Caco-2 (cell line): ENCODE measurements around the gene NFASC. TPM values are rescaled to one million over a fixed set of nuclear protein-coding genes. Genes with fewer than 3 reads are reported as not detected.

Experiments used
- BruUV-seq: library from RNA; stranded (reverse); fragments of 400-500 nt; replicated peaks from 2 replicates; lab custom pipeline; 2021; lab: Mats Ljungman, UMichigan
- CTCF ChIA-PET: fragments of 300-600 bp; sonication (Branson Sonifier 250); formaldehyde crosslinking; loops from one replicate; lab custom pipeline; 2022; ENCODE audit warnings: antibody characterized with exemption; lab: Charles Lee
- POLR2A ChIA-PET: fragments of 300-600 bp; sonication (Branson Sonifier 250); formaldehyde crosslinking; loops from one replicate; lab custom pipeline; 2022; ENCODE audit warnings: antibody characterized with exemption; lab: Charles Lee
- DNase-seq, 2 experiments: peaks; one replicate each; pipeline versions ENCODE4 v3.0.0 to v3.0.0-alpha.2; 2020 to 2022
- H3K27me3 ChIP-seq: replicated peaks from 2 replicates; pipeline ENCODE4 v1.6.0; 2011; ENCODE audit warnings: low read length; ENCODE audit not compliant: control insufficient read depth, insufficient read depth
- H3K36me3 ChIP-seq: 2 replicates; pipeline ENCODE4 v1.5.1; 2011; ENCODE audit warnings: low read length; ENCODE audit not compliant: control insufficient read depth, insufficient read depth
- H3K4me1 ChIP-seq: fragments of 250-450 bp; sonication (Bioruptor Pico); 2 replicates; pipeline ENCODE4 v1.5.1; 2020; ENCODE audit warnings: mild to moderate bottlenecking
- H3K4me3 ChIP-seq: 2 replicates; pipeline ENCODE4 v1.5.1; 2011; ENCODE audit warnings: low read depth, mild to moderate bottlenecking, control low read depth, low read length
- H3K9me3 ChIP-seq: fragments of 250-450 bp; sonication (Bioruptor Pico); 2 replicates; pipeline ENCODE4 v1.5.1; 2020; ENCODE audit warnings: mild to moderate bottlenecking, moderate library complexity
- H3K27ac Mint-ChIP-seq: one replicate; pipeline ENCODE4 v1.8.0; 2022; ENCODE audit warnings: mixed read lengths; ENCODE audit not compliant: unreplicated experiment
- H3K27me3 Mint-ChIP-seq: one replicate; pipeline ENCODE4 v1.8.0; 2022; ENCODE audit warnings: mixed read lengths; ENCODE audit not compliant: insufficient read depth, unreplicated experiment
- H3K36me3 Mint-ChIP-seq: one replicate; pipeline ENCODE4 v1.8.0; 2022; ENCODE audit warnings: mild to moderate bottlenecking, mixed read lengths; ENCODE audit not compliant: insufficient read depth, unreplicated experiment
- H3K4me1 Mint-ChIP-seq: one replicate; pipeline ENCODE4 v1.8.0; 2022; ENCODE audit warnings: low read depth, mixed read lengths; ENCODE audit not compliant: unreplicated experiment
- H3K4me3 Mint-ChIP-seq: one replicate; pipeline ENCODE4 v1.8.0; 2022; ENCODE audit warnings: mild to moderate bottlenecking, moderate library complexity, mixed read lengths; ENCODE audit not compliant: unreplicated experiment
- H3K9me3 Mint-ChIP-seq: one replicate; pipeline ENCODE4 v1.8.0; 2022; ENCODE audit warnings: mixed read lengths; ENCODE audit not compliant: unreplicated experiment
- intact Hi-C: fragments of 100-400 bp; cut with micrococcal nuclease; formaldehyde crosslinking; loops from one replicate; pipeline ENCODE4 v1.10.0; 2022; ENCODE audit not compliant: unreplicated experiment
- total RNA-seq: library from RNA; stranded (reverse); gene quantifications from 2 replicates; pipeline ENCODE4 v1.2.3, GENCODE V29; 2022
- TF ChIP-seq, protein P1 (sequence below), 2 experiments: fragments of 200-600 bp in 1 of 2; IDR thresholded peaks; 1 replicate in 1 of 2; 2 replicates in 1 of 2; pipeline versions ENCODE4 v1.5.1 to v1.8.0; 2011 to 2022; ENCODE audit warnings: antibody characterized with exemption in 1 of 2, control low read depth in 1 of 2, inconsistent platforms in 1 of 2, low read depth in 1 of 2, low read length in 1 of 2, mild to moderate bottlenecking in 1 of 2, moderate library complexity in 1 of 2; ENCODE audit not compliant: insufficient read depth in 1 of 2, severe bottlenecking in 1 of 2, unreplicated experiment in 1 of 2

NFASC gene
- total RNA-seq, 1 experiment from 2014 or later = 1.3 TPM

- Histone ChIP-seq H3K36me3 (no peaks in the 10 kb centered on the region), H3K9me3 (no peaks in the 10 kb centered on the region), H3K4me1 (no peaks in the 10 kb centered on the region), H3K4me3 (no peak overlapping the region), H3K27me3 (no peaks in the 10 kb centered on the region)
- no peak overlapping the region for H3K4me3 Mint-ChIP-seq
- H3K9me3 Mint-ChIP-seq = no peaks in the 10 kb centered on the region
- H3K27ac Mint-ChIP-seq = no peak overlapping the region
- no peak for DNase-seq
- no peaks in the 10 kb centered on the region for H3K36me3 Mint-ChIP-seq
- intact Hi-C loops = no loop called here
- no peaks in the 10 kb centered on the region for H3K4me1 Mint-ChIP-seq
- TF ChIP-seq, protein P1, sequence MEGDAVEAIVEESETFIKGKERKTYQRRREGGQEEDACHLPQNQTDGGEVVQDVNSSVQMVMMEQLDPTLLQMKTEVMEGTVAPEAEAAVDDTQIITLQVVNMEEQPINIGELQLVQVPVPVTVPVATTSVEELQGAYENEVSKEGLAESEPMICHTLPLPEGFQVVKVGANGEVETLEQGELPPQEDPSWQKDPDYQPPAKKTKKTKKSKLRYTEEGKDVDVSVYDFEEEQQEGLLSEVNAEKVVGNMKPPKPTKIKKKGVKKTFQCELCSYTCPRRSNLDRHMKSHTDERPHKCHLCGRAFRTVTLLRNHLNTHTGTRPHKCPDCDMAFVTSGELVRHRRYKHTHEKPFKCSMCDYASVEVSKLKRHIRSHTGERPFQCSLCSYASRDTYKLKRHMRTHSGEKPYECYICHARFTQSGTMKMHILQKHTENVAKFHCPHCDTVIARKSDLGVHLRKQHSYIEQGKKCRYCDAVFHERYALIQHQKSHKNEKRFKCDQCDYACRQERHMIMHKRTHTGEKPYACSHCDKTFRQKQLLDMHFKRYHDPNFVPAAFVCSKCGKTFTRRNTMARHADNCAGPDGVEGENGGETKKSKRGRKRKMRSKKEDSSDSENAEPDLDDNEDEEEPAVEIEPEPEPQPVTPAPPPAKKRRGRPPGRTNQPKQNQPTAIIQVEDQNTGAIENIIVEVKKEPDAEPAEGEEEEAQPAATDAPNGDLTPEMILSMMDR (IDR thresholded peaks at IDR 0.05; ENCODE audit: insufficient read depth in 1 of 2, low read depth in 1 of 2, low read length in 1 of 2, severe bottlenecking in 1 of 2, unreplicated experiment in 1 of 2) = no peak
- BruUV-seq = no TSS peak
- CTCF ChIA-PET = no interaction called here
- POLR2A ChIA-PET = no interaction called here
- H3K27me3 Mint-ChIP-seq = peaks cover 2% of the 10 kb centered on the region
Measured at GRCh38 chr1:205069371-205070125, 198.9 kb downstream of the NFASC start.

GRCh38 chr1:205071028-205071409 is 200.4 kb downstream of the NFASC start:
- Histone ChIP-seq H3K36me3 (no peaks in the 10 kb centered on the region), H3K4me1 (no peaks in the 10 kb centered on the region), H3K9me3 (no peaks in the 10 kb centered on the region), H3K4me3 (no peak overlapping the region), H3K27me3 (no peaks in the 10 kb centered on the region)
- ChIA-PET CTCF (interaction anchor here (3.5 kb wide), 1 partner anchor 10 kb away, joined by 13 read pairs; no protein-coding TSS in a partner anchor), POLR2A (no interaction called here)
- DNase-seq = no peak
- H3K27ac Mint-ChIP-seq = no peak overlapping the region
- no peaks in the 10 kb centered on the region for H3K4me1 Mint-ChIP-seq
- no peaks in the 10 kb centered on the region for H3K36me3 Mint-ChIP-seq
- BruUV-seq = no TSS peak
- peaks cover 2% of the 10 kb centered on the region for H3K27me3 Mint-ChIP-seq
- intact Hi-C loops = no loop called here
- TF ChIP-seq, protein P1 (IDR thresholded peaks at IDR 0.05; ENCODE audit: insufficient read depth in 1 of 2, low read depth in 1 of 2, low read length in 1 of 2, severe bottlenecking in 1 of 2, unreplicated experiment in 1 of 2) = no peak
- no peaks in the 10 kb centered on the region for H3K9me3 Mint-ChIP-seq
- no peak overlapping the region for H3K4me3 Mint-ChIP-seq

DNA sequence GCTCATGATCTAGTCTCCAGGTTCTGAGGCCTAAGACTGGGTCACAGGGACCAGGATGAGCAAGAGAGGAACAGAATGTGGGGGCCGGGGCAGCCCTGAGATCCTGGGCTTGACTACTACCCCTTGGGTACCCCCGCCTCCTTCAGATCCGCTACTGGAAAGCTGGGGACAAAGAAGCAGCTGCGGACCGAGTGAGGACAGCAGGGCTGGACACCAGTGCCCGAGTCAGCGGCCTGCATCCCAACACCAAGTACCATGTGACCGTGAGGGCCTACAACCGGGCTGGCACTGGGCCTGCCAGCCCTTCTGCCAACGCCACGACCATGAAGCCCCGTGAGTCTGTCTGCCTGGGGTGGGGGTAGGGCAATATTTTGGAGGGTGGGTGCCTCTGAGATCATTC is 201.1 kb downstream of the NFASC start:
- no peaks in the 10 kb centered on the region for H3K36me3 ChIP-seq
- H3K27ac Mint-ChIP-seq = no peak overlapping the region
- H3K36me3 Mint-ChIP-seq = no peaks in the 10 kb centered on the region
- no peak overlapping the region for H3K4me3 ChIP-seq
- POLR2A ChIA-PET = no interaction called here
- no peak overlapping the region for H3K4me3 Mint-ChIP-seq
- no peaks in the 10 kb centered on the region for H3K9me3 ChIP-seq
- no peaks in the 10 kb centered on the region for H3K27me3 Mint-ChIP-seq
- BruUV-seq = no TSS peak
- CTCF ChIA-PET = interaction anchor here (3.5 kb wide), 1 partner anchor 11 kb away, joined by 13 read pairs; no protein-coding TSS in a partner anchor
- TF ChIP-seq, protein P1 (IDR thresholded peaks at IDR 0.05; ENCODE audit: insufficient read depth in 1 of 2, low read depth in 1 of 2, low read length in 1 of 2, severe bottlenecking in 1 of 2, unreplicated experiment in 1 of 2) = no peak
- H3K9me3 Mint-ChIP-seq = no peaks in the 10 kb centered on the region
- no peaks in the 10 kb centered on the region for H3K4me1 Mint-ChIP-seq
- DNase-seq = no peak
- no peaks in the 10 kb centered on the region for H3K27me3 ChIP-seq
- intact Hi-C loops = no loop called here
- H3K4me1 ChIP-seq = peaks cover 2% of the 10 kb centered on the region; the same call in 1 of the 2 replicates
